Chondrocyte (in vitro differentiated cells): ENCODE measurements around the gene NMS. TPM values are rescaled to one million over a fixed set of nuclear protein-coding genes. Genes with fewer than 3 reads are reported as not detected.
"Not testable (repeated sequence)": the region's sequence is repeated elsewhere in the genome, so short reads cannot be mapped to it uniquely, and the experiment has no call there.

Experiments used
- DNase-seq: peaks from one replicate; pipeline ENCODE4 v3.0.0; 2021; ENCODE audit warnings: mixed read lengths, low spot score
- H3K27ac Mint-ChIP-seq: one replicate; pipeline ENCODE4 v1.8.0; 2021; ENCODE audit warnings: mild to moderate bottlenecking, moderate library complexity, mixed read lengths; ENCODE audit not compliant: unreplicated experiment
- H3K27me3 Mint-ChIP-seq: 2 replicates; pipeline ENCODE4 v1.8.0; 2021; ENCODE audit warnings: low read depth, mixed read lengths
- H3K36me3 Mint-ChIP-seq: 2 replicates; pipeline ENCODE4 v1.8.0; 2021; ENCODE audit warnings: low read depth, mixed read lengths
- H3K4me1 Mint-ChIP-seq: 2 replicates; pipeline ENCODE4 v1.8.0; 2021; ENCODE audit warnings: low read depth, mild to moderate bottlenecking, mixed read lengths
- H3K4me3 Mint-ChIP-seq: one replicate; pipeline ENCODE4 v1.8.0; 2021; ENCODE audit warnings: mild to moderate bottlenecking, moderate library complexity, mixed read lengths; ENCODE audit not compliant: unreplicated experiment
- H3K9me3 Mint-ChIP-seq: 2 replicates; pipeline ENCODE4 v1.8.0; 2021; ENCODE audit warnings: low read depth, mixed read lengths
- CTCF ChIP-seq: fragments of 200-600 bp; sonication (generic); IDR thresholded peaks from 2 replicates; pipeline ENCODE4 v1.5.0; 2021; ENCODE audit warnings: antibody characterized with exemption, mild to moderate bottlenecking, moderate library complexity
- total RNA-seq: library from RNA; stranded (reverse); gene quantifications from 3 replicates; pipeline ENCODE4 v1.2.1, GENCODE V29; 2021

The NMS gene
- total RNA-seq, 1 donor from 2014 or later, result not detected

- Mint-ChIP-seq H3K4me1 (no peaks in the 10 kb centered on the region), H3K27ac (no peak overlapping the region), H3K9me3 (no peaks in the 10 kb centered on the region), H3K27me3 (peaks cover 64% of the 10 kb centered on the region), H3K4me3 (no peak overlapping the region), H3K36me3 (no peaks in the 10 kb centered on the region)
- no peak for TF ChIP-seq CTCF
- DNase-seq, result no peak
Observed at GRCh38 chr2:100437751-100438150, 32.5 kb upstream of the NMS start.

GRCh38 chr2:100446696-100447095, 23.6 kb upstream of the NMS start:
- Mint-ChIP-seq H3K27me3 (peaks cover 18% of the 10 kb centered on the region), H3K27ac (no peak overlapping the region), H3K4me1 (no peaks in the 10 kb centered on the region), H3K9me3 (no peaks in the 10 kb centered on the region), H3K36me3 (no peaks in the 10 kb centered on the region), H3K4me3 (no peak overlapping the region)
- TF ChIP-seq CTCF, result no peak
- DNase-seq, result no peak

DNA sequence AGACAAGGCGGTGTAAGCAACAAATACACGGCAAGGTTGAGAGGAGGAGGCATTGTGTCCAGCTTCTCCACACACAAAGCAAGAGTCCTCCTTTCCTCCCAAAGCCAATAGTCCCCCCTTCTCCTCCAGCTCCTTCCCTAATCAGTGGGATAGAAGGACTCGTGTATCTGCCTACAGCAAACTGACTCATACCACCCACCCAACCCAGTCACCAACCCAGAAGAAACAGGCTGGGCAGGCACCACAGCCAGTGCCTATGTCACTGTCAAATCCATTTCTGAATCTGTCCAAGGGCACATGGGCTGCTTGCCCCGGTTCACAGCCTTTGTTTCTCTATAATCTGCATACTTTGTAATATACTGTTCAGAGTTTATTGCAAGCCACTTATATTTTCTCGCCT, 19.2 kb upstream of the NMS start:
- no peaks in the 10 kb centered on the region for H3K4me1 Mint-ChIP-seq
- peaks cover 11% of the 10 kb centered on the region for H3K27me3 Mint-ChIP-seq
- TF ChIP-seq CTCF, result no peak
- no peak overlapping the region for H3K27ac Mint-ChIP-seq
- no peak overlapping the region for H3K4me3 Mint-ChIP-seq
- DNase-seq, result no peak
- no peaks in the 10 kb centered on the region for H3K36me3 Mint-ChIP-seq
- peaks cover 6% of the 10 kb centered on the region for H3K9me3 Mint-ChIP-seq

DNA sequence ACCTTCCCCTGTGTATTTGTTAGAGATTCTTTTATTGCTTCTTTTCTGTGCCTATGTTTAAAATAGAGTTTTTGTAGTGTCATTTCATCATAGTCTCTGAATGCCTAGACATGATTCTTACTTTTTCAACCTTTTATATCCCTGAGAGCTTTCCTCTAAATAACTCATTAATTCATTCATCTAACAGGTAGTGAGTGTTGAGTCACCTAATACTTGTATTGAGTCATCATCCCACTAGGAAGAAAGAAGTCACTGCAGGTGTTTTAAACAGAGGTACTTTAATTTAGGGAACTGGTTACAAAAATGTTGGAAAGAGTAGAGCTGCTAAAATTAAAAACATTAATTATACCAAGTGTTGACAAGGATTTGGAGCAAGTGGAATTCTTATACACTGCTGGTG, 18.5 kb upstream of the NMS start:
- DNase-seq, result no peak
- no peak for TF ChIP-seq CTCF
- Mint-ChIP-seq H3K9me3 (peaks cover 9% of the 10 kb centered on the region), H3K27me3 (peaks cover 11% of the 10 kb centered on the region), H3K36me3 (no peaks in the 10 kb centered on the region), H3K4me3 (no peak overlapping the region), H3K27ac (no peak overlapping the region), H3K4me1 (no peaks in the 10 kb centered on the region)

DNA sequence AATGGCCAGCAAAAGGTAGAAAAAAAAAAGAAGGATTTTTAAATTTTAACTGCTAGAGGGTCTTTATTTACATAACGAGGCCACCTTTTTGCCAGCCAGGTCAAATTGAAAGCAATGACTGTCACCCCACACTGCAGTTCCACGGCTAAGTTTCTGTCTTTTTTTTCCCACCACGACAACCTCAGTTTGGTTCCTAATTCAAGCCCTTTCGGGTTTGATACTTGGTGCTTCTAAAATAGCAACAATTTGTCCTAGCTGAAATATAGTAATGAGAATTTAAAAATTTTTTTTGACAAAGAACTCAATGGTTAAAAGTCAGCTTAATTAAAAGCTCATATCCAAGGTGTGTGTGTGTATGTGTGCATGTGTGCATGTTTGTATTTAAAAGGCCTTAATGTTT, 16.4 kb upstream of the NMS start:
- H3K36me3 Mint-ChIP-seq, result no peaks in the 10 kb centered on the region
- no peak overlapping the region for H3K27ac Mint-ChIP-seq
- H3K9me3 Mint-ChIP-seq, result peaks cover 20% of the 10 kb centered on the region
- no peak overlapping the region for H3K4me3 Mint-ChIP-seq
- TF ChIP-seq CTCF, result no peak
- H3K27me3 Mint-ChIP-seq, result peaks cover 6% of the 10 kb centered on the region
- no peaks in the 10 kb centered on the region for H3K4me1 Mint-ChIP-seq
- no peak for DNase-seq

DNA sequence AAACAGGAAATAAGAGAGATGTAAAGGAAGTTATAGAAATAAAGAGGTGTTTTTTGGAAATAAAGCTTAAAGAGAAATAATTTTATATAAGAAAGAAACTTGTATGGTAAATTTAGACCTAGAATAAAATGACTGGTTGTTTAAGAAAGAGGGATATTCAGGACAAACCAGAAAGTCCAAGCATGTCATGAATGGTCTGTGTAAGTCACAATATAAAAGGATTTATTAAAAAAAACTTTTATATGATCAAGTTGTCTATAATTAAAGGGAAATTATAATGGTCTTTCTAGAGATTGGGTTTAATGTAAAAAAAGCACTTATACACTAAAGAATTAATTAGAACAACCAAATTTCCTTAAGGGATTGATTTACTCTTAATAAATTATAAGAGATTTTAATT, 13.9 kb upstream of the NMS start:
- not testable (repeated sequence) for H3K4me3 Mint-ChIP-seq, DNase-seq, H3K4me1 Mint-ChIP-seq, H3K27ac Mint-ChIP-seq, H3K36me3 Mint-ChIP-seq
- Mint-ChIP-seq H3K27me3 (peaks cover 17% of the 10 kb centered on the region), H3K9me3 (peaks cover 29% of the 10 kb centered on the region)
